GM04503 (cell line): ENCODE measurements around the gene NDC1.

ENCODE experiments used
- DNase-seq: peaks from one replicate; pipeline ENCODE4 v3.0.0-alpha.2; 2012; ENCODE audit warnings: low read depth

Gene NDC1

DNA sequence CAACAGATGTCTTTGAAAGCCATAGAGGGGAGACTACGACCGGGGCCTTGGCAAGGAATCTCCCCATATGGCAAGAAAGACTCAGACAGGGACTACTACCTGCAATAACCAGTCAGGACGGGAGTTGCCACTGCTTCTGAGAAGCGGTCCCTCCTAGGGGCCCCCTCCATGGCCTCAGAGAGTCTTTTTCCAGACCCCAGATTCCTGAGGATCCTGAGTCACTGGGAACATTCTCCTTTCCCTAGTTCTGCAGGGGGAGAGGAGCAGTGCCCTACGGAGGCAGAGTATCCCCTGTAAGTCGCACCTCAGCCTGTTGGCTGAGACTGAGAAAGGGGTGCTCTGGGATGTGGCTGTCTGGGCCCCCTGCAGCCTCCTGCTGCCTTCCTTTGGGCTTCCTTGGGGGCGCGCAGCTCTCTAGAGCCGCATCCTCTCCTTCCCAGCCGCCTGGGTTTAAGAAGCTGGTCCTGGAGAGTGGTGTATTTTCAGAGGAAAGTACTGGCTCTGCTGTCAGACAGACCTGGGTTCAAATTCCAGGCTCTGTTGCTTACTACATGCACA lies 107.0 kb downstream of the NDC1 start:
- DNase-seq = no peak

- no peak for DNase-seq
These were observed 107.8 kb downstream of the NDC1 start for GRCh38 chr1:53730224-53730865.

DNA sequence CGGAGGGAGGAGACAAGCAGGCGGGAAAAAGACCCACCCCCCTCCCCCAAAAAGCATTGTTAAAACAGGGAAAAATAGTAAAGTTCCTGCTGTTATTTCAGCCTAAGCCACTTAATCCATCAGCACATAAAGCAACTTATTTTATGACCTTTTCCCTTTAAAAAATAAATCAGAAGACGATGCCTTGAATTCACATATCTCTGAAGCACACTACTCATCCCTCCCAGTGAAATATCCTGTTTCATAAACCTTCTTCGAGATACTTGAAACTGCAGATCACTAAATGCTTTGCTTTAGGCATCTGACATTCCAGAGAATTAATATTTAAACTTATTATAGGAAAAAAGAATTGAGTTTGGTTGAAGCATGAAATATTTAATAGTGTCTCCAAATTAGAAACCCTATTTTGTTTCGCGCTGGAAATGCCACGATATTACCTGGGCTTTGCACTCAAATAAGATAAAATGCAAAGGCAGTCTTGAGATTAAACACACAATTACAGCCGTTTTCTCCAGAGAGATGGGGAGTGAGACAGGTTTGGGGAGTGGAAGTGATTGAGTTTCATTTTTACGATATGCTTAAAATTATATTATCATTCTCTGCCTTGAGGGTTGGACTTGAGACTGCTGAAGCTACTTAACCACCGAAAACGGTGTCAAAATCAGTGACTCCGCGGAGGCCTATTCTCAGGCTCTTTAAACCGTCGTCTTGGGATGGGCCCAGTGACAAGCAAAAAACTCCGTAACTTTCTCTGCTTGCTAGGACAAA lies 108.5 kb downstream of the NDC1 start:
- DNase-seq = no peak

- no peak for DNase-seq
These were observed 109.2 kb downstream of the NDC1 start for GRCh38 chr1:53728702-53729455.

GRCh38 chr1:53728196-53728595 lies 109.9 kb downstream of the NDC1 start:
- DNase-seq = no peak

GRCh38 chr1:53727461-53728092 lies 110.5 kb downstream of the NDC1 start:
- DNase-seq = no peak

DNA sequence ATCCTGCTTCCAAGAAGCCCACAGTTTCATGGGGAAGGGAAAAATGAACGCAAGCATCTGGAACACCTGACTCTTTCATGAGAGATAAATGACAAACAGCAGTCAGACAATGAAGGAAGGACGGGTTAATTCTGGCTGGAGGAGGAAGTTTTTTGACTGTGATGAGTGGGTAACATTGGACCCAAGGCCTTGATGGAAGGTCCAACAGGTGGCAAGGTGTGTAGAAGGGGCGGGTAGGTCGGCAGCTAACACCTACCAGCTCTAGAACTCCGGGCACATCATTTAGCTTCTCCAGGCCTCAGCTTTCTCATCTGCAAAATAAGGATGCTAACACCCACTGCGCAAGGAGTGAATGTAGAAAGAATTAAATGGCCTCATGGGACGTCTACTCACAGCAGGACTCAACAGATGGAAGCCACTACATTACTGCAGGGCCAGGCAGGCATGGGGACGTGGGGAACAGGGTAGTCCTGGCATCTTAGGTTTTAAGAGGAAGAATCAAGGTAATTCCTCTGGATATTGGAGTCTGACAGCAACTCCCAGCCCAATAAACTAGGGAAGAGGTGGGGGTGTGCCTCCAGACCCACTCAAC lies 112.0 kb downstream of the NDC1 start:
- DNase-seq = no peak

GRCh38 chr1:53725238-53725689 lies 112.8 kb downstream of the NDC1 start:
- DNase-seq = no peak

DNA sequence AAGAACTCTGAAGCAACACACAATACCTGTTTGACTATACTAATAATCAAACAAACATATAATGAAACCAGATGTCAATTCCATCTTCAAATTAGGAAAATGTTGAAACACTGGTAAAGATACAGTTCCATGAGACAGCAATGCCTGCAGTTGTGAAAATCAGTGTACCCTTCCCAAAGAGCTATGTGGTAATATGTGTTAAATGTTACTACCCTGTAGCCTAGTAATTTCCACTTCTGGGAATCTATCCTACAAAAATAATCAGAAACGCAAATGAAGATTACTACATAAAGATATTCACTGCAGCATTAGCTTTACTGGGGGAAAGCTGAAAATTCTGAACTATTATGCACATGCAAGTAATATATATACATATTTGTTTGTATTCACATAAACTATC lies 116.1 kb downstream of the NDC1 start:
- no peak for DNase-seq

DNA sequence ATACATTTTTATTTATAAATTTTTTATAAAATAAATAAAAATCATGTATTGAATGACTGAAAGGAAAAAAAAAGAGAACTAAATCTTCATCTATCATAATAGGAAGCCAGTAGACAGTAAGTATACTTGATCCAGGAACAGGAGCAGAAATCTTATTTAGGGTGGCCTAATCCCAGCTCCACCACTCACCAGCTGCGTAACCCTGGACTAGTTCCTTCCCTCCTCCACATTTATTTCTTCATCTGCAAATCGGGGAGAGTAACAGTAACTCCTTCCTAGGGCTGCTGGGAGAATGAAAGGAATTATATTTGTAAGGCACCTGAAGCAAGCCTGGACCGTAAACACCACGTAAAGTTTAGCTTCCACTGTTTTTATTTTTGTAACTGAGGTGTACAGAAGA lies 117.0 kb downstream of the NDC1 start:
- DNase-seq = no peak

DNA sequence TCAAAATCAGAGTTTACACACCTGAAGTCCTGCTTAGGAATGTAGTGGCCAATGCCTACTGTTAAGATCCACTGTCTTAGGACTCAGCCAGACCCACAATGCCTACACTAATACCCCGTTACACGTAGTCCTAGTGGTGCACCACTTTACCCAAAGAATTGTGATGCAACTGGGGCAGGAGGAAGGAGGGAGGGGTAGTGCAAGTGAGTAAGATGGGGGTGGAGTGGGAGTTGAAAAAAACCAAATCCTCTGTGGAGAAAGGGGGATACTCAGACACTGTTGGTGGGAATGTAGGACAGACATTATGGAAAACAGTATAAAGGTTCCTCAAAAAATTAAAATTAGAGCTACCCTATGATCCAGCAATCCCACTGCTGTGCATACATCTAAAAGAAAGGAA lies 118.6 kb downstream of the NDC1 start:
- DNase-seq = no peak

GRCh38 chr1:53718443-53718842 lies 119.7 kb downstream of the NDC1 start:
- DNase-seq = no peak

GRCh38 chr1:53717025-53717804 lies 120.9 kb downstream of the NDC1 start:
- no peak for DNase-seq

DNA sequence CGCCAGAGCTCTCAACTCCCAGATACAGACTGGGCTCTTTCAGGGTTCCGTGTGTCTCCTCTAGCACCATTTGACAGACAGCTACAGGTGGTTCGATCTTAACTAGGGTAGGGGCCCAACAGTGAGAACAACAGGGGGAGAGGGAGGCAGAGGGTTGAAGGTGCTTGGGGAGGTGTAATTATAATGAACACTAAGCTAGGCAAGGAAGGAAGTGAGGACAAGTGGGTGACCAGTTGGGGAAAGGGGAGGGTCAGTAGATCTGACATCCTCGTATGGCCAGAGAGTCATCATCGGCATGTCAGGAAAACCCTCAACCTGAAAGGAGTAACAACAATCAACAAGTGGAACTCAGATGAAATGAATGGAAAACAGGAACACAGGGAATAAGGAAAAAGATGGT lies 121.9 kb downstream of the NDC1 start:
- DNase-seq = no peak

- no peak for DNase-seq
These were observed 122.6 kb downstream of the NDC1 start for GRCh38 chr1:53715478-53715877.
